Mesenchymal stem cell (in vitro differentiated cells and primary cell): Measurements from ENCODE around the gene PLEKHB1.

Experiments used
- DNase-seq: peaks from one replicate; pipeline ENCODE4 v3.0.0-alpha.2; 2013
- H2AFZ ChIP-seq: one replicate; pipeline ENCODE4 v1.6.1; 2013; ENCODE audit warnings: low read depth, mild to moderate bottlenecking, control low read depth, inconsistent platforms, low read length, moderate library complexity
- H2AK5ac ChIP-seq: 2 replicates; pipeline ENCODE4 v1.6.1; 2013; ENCODE audit warnings: low read length, moderate library complexity, mild to moderate bottlenecking, inconsistent platforms; ENCODE audit not compliant: severe bottlenecking
- H2BK120ac ChIP-seq: one replicate; pipeline ENCODE4 v1.6.1; 2013; ENCODE audit warnings: low read depth, mild to moderate bottlenecking, inconsistent platforms, low read length, moderate library complexity
- H2BK12ac ChIP-seq, 2 experiments: one replicate each; pipeline ENCODE4 v1.6.1; 2013; ENCODE audit warnings: inconsistent platforms in 2 of 2, low read length in 2 of 2, mild to moderate bottlenecking in 2 of 2, moderate library complexity in 2 of 2, control low read depth in 1 of 2
- H2BK15ac ChIP-seq: one replicate; pipeline ENCODE4 v1.6.1; 2013; ENCODE audit warnings: mild to moderate bottlenecking, low read depth, inconsistent platforms; ENCODE audit not compliant: poor library complexity, severe bottlenecking
- H2BK5ac ChIP-seq: 2 replicates; pipeline ENCODE4 v1.6.1; 2013; ENCODE audit warnings: low read depth, mild to moderate bottlenecking, low read length, control low read depth, inconsistent platforms; ENCODE audit not compliant: poor library complexity, severe bottlenecking
- H3K14ac ChIP-seq, 2 experiments: one replicate each; pipeline ENCODE4 v1.6.1; 2013; ENCODE audit warnings: inconsistent platforms in 2 of 2, low read length in 2 of 2, control low read depth in 1 of 2, mild to moderate bottlenecking in 1 of 2, moderate library complexity in 1 of 2
- H3K18ac ChIP-seq, 2 experiments: one replicate each; pipeline ENCODE4 v1.6.1; 2013; ENCODE audit warnings: inconsistent platforms in 2 of 2, low read length in 2 of 2, control low read depth in 1 of 2, low read depth in 1 of 2, mild to moderate bottlenecking in 1 of 2
- H3K23ac ChIP-seq, 2 experiments: one replicate each; pipeline ENCODE4 v1.6.1; 2013; ENCODE audit warnings: inconsistent platforms in 2 of 2, low read length in 2 of 2, mild to moderate bottlenecking in 2 of 2, moderate library complexity in 2 of 2, control low read depth in 1 of 2
- H3K27ac ChIP-seq: 2 replicates; pipeline ENCODE4 v1.5.1; 2013; ENCODE audit warnings: mild to moderate bottlenecking, moderate library complexity, low read length, control low read depth, inconsistent platforms; ENCODE audit not compliant: poor library complexity, severe bottlenecking
- H3K27me3 ChIP-seq, 2 experiments: 2 replicates each; pipeline versions ENCODE4 v1.6.1 to v1.7.0; 2013; ENCODE audit warnings: low read length in 2 of 2, mild to moderate bottlenecking in 2 of 2, moderate library complexity in 2 of 2, control low read depth in 1 of 2, inconsistent platforms in 1 of 2; ENCODE audit not compliant: control insufficient read depth in 1 of 2, insufficient read depth in 1 of 2
- H3K36me3 ChIP-seq, 2 experiments: 2 replicates each; pipeline versions ENCODE4 v1.6.1 to v1.7.0; 2013; ENCODE audit warnings: low read length in 2 of 2, control low read depth in 1 of 2, inconsistent platforms in 1 of 2, low read depth in 1 of 2, mild to moderate bottlenecking in 1 of 2; ENCODE audit not compliant: insufficient read depth in 2 of 2, control insufficient read depth in 1 of 2
- H3K4ac ChIP-seq, 2 experiments: one replicate each; pipeline ENCODE4 v1.6.1; 2013; ENCODE audit warnings: inconsistent platforms in 2 of 2, low read length in 2 of 2, mild to moderate bottlenecking in 2 of 2, moderate library complexity in 2 of 2, control low read depth in 1 of 2, low read depth in 1 of 2
- H3K4me1 ChIP-seq: 2 replicates; pipeline ENCODE4 v1.6.1; 2013; ENCODE audit warnings: low read depth, low read length, control low read depth; ENCODE audit not compliant: control insufficient read depth, insufficient read depth
- H3K4me2 ChIP-seq: 2 replicates; pipeline ENCODE4 v1.6.1; 2013; ENCODE audit warnings: low read length, mild to moderate bottlenecking, inconsistent platforms; ENCODE audit not compliant: poor library complexity, severe bottlenecking
- H3K4me3 ChIP-seq, 2 experiments: 2 replicates each; pipeline versions ENCODE4 v1.5.1 to v1.7.0; 2013; ENCODE audit warnings: low read length in 2 of 2, mild to moderate bottlenecking in 2 of 2, control low read depth in 1 of 2, low read depth in 1 of 2; ENCODE audit not compliant: insufficient read depth in 1 of 2
- H3K79me1 ChIP-seq: replicated peaks from 2 replicates; pipeline ENCODE4 v1.6.1; 2013; ENCODE audit warnings: mild to moderate bottlenecking, control low read depth, low read length, inconsistent platforms; ENCODE audit not compliant: poor library complexity, severe bottlenecking
- H3K9ac ChIP-seq: 2 replicates; pipeline ENCODE4 v1.7.0; 2013; ENCODE audit warnings: mild to moderate bottlenecking, low read length, moderate library complexity
- H3K9me3 ChIP-seq: 2 replicates; pipeline ENCODE4 v1.7.0; 2013; ENCODE audit warnings: mild to moderate bottlenecking, low read length; ENCODE audit not compliant: control insufficient read depth
- H4K8ac ChIP-seq: one replicate; pipeline ENCODE4 v1.6.1; 2013; ENCODE audit warnings: inconsistent platforms, mild to moderate bottlenecking, low read length, moderate library complexity
- H4K91ac ChIP-seq: one replicate; pipeline ENCODE4 v1.6.1; 2013; ENCODE audit warnings: mild to moderate bottlenecking, low read length, inconsistent platforms
- WGBS: methylation state at CpG from one replicate; pipeline ENCODE4 v1.1.7; 2013; ENCODE audit warnings: mixed read lengths; 5-methylcytosine and 5-hydroxymethylcytosine counted together

The PLEKHB1 gene

DNA sequence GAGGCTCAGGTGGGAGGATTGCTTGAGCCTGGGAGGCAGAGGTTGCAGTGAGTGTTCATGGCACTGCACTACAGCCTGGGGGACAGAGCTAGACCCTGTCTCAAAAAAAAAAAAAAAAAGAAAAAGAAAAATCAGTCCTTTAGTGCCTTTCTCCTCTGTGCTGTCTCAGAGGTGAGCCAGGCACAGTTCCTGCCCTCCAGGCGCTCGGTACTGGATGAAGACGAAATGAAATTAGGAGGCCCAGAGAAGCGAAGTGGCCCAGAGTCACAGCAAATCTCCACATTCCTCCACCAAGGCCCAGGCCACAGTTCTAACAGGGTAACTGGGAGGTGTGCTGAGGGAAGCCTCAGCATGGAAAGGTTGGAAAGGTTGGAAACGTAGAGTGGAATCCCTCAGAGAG is 4.9 kb downstream of the PLEKHB1 start:
- Histone ChIP-seq H3K4me1 (peaks cover 8% of the 10 kb centered on the region), H2AFZ (no peak overlapping the region), H3K36me3 (no peaks in the 10 kb centered on the region), H3K14ac (no peak overlapping the region), H3K9ac (no peak overlapping the region), H3K9me3 (no peaks in the 10 kb centered on the region), H4K91ac (no peak overlapping the region), H3K18ac (no peak overlapping the region), H3K79me1 (no peaks in the 10 kb centered on the region), H3K4ac (no peak overlapping the region), H2BK5ac (no peak overlapping the region), H2AK5ac (no peak overlapping the region), H3K4me2 (no peak overlapping the region), H2BK120ac (no peak overlapping the region), H3K23ac (no peak overlapping the region), H2BK15ac (no peak overlapping the region), H3K4me3 (no peak overlapping the region), H3K27ac (no peak overlapping the region), H4K8ac (no peak overlapping the region), H2BK12ac (no peak overlapping the region), H3K27me3 (peaks cover 23 to 38% of the 10 kb centered on the region in 2 experiments)
- no peak for DNase-seq
- 91% methylated on average over 5 of the region's 5 CpGs for WGBS

DNA sequence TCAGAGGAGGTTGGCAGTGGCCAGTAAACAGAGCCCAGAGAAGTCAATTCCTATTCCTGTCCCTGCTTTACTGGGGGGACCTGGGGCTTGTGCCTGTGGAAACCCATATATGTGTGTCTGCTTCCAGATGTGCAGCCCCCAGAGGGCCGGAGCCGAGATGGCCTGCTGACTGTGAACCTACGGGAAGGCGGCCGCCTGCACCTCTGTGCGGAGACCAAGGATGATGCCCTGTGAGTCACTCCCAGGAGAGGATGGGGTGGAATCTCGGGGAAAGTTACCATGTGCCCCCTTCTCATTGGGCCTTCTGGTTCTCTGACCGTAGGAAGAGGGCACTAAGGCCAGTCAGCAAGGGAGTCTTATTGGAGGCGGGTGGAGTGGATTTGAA is 5.3 kb downstream of the PLEKHB1 start:
- no peak overlapping the region for H2AFZ ChIP-seq
- WGBS: 90% methylated on average over 9 of the region's 9 CpGs
- no peak overlapping the region for H2AK5ac ChIP-seq
- H2BK5ac ChIP-seq: no peak overlapping the region
- no peak overlapping the region for H2BK15ac ChIP-seq
- H3K4me1 ChIP-seq: peaks cover 8% of the 10 kb centered on the region
- H3K4me3 ChIP-seq: no peak overlapping the region
- DNase-seq: no peak
- no peak overlapping the region for H3K14ac ChIP-seq
- no peak overlapping the region for H4K8ac ChIP-seq
- H2BK12ac ChIP-seq: no peak overlapping the region
- H3K79me1 ChIP-seq: no peaks in the 10 kb centered on the region
- no peak overlapping the region for H3K4me2 ChIP-seq
- H3K23ac ChIP-seq: no peak overlapping the region
- no peak overlapping the region for H2BK120ac ChIP-seq
- H3K36me3 ChIP-seq: no peaks in the 10 kb centered on the region
- no peaks in the 10 kb centered on the region for H3K9me3 ChIP-seq
- H4K91ac ChIP-seq: no peak overlapping the region
- no peak overlapping the region for H3K18ac ChIP-seq
- no peak overlapping the region for H3K9ac ChIP-seq
- no peak overlapping the region for H3K4ac ChIP-seq
- H3K27ac ChIP-seq: no peak overlapping the region
- peaks cover 20 to 34% of the 10 kb centered on the region in 2 experiments for H3K27me3 ChIP-seq

DNA sequence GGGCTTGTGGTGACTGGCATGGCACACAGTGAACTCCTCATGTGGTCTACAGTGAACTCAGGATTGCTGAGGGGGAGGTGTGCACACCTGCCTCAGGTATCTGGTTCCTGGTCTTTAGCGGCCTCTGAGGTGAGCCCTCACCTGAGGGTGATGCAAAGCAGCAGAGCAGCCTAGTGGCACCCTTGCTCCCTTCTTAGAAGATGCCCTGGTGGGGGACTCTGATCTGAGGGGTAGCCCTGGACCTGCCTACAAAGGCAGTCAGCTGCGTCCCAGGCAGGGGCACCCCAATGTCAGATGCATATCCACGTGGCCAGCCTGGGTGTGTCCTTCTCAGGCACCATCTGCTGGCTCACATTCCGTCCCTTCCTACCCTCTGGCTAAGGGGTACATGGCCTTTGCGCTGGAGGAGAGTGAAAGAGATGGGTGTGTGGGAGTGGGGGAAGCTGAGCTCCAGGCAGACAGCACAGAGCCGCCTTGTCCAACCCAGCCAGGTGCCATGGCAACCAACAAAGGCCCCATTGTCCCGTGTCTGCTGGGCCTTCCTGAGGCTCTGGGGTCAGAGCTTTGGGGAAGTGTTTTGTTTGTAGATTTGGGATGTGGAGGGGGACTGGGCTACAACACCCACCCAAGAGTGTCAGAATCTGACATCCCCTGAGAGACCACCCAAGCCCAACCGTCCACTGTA is 5.8 kb downstream of the PLEKHB1 start:
- no peaks in the 10 kb centered on the region for H3K79me1 ChIP-seq
- peak overlapping the region; percentile 15 for H4K91ac ChIP-seq
- WGBS: 74% methylated on average over 6 of the region's 8 CpGs
- H3K9me3 ChIP-seq: no peaks in the 10 kb centered on the region
- no peak overlapping the region for H2BK15ac ChIP-seq
- H3K4ac ChIP-seq: no peak overlapping the region
- no peak overlapping the region for H2AFZ ChIP-seq
- H3K4me1 ChIP-seq: peaks cover 8% of the 10 kb centered on the region
- no peak overlapping the region for H3K27ac ChIP-seq
- H3K14ac ChIP-seq: no peak overlapping the region
- H3K9ac ChIP-seq: no peak overlapping the region
- no peak overlapping the region for H3K23ac ChIP-seq
- no peak overlapping the region for H2AK5ac ChIP-seq
- H2BK12ac ChIP-seq: no peak overlapping the region
- H3K18ac ChIP-seq: no peak overlapping the region
- no peaks in the 10 kb centered on the region for H3K36me3 ChIP-seq
- no peak overlapping the region for H2BK5ac ChIP-seq
- no peak overlapping the region for H2BK120ac ChIP-seq
- H3K27me3 ChIP-seq: peaks cover 20 to 34% of the 10 kb centered on the region in 2 experiments
- H3K4me3 ChIP-seq: no peak overlapping the region
- H3K4me2 ChIP-seq: no peak overlapping the region
- H4K8ac ChIP-seq: no peak overlapping the region
- DNase-seq: no peak

DNA sequence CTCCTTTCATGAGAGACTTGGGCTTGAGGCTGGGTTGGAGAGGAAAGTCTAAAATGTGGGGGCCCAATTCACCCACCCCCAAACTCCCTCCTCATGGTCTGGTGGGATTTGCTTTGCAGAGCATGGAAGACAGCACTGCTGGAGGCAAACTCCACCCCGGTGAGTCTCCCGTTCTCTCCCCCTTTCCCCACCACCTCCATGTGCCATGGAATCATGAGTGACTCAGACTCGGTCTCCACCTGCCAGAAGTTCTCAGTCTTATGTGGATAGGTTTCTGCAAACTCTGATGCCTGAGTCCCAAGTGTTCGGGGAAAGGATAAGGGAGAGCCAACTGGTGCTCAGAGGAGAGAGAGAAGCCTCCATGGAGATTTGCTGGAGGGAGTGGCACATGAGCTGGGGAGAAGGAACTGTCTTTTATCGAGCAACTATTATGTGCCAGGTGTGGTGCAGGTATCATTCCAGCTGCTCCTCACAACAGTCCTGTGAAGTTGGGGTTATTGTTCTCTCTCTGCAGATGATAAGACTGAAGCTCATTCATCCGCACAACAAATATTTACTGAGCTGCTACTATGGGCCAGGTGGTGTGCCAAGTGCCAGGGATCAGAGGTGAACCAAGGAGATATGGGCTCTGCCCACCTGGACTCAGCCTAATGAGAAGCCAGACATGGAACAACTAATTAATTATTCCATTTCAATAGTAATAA is 6.6 kb downstream of the PLEKHB1 start:
- Histone ChIP-seq H3K4me2 (no peak overlapping the region), H4K8ac (no peak overlapping the region), H3K14ac (no peak overlapping the region), H3K9ac (no peak overlapping the region), H3K9me3 (no peaks in the 10 kb centered on the region), H3K4me3 (no peak overlapping the region), H2BK5ac (no peak overlapping the region), H2AK5ac (no peak overlapping the region), H3K4ac (no peak overlapping the region), H2AFZ (no peak overlapping the region), H3K27ac (no peak overlapping the region), H4K91ac (no peak overlapping the region), H2BK15ac (no peak overlapping the region), H3K4me1 (peaks cover 5% of the 10 kb centered on the region), H3K79me1 (no peaks in the 10 kb centered on the region), H3K36me3 (no peaks in the 10 kb centered on the region), H3K18ac (no peak overlapping the region), H2BK12ac (no peak overlapping the region), H2BK120ac (no peak overlapping the region), H3K23ac (no peak overlapping the region), H3K27me3 (peaks cover 20 to 37% of the 10 kb centered on the region in 2 experiments)
- no peak for DNase-seq
- WGBS: 94% methylated on average over 4 of the region's 6 CpGs
